Liver (tissue), 3 donors: Measurements from ENCODE around the gene AK1.

Experiments used
- ATF3 ChIP-seq: IDR thresholded peaks from 2 replicates; pipeline ENCODE4 v1.6.1; 2016; ENCODE audit warnings: antibody characterized with exemption
- EGR1 ChIP-seq, 2 donors: IDR thresholded peaks; 2 replicates each; pipeline ENCODE4 v1.6.1; 2016 to 2018; ENCODE audit warnings: antibody characterized with exemption in 2 of 2, low read depth in 2 of 2
- FOXA1 ChIP-seq: IDR thresholded peaks from 2 replicates; pipeline ENCODE4 v1.6.1; 2016; ENCODE audit warnings: antibody characterized with exemption
- FOXA2 ChIP-seq: IDR thresholded peaks from 2 replicates; pipeline ENCODE4 v1.6.1; 2016; ENCODE audit warnings: antibody characterized with exemption
- GABPA ChIP-seq, 2 donors: IDR thresholded peaks in 1 of 2; conservative IDR thresholded peaks in 1 of 2; 2 replicates each; pipeline ENCODE4 v1.6.1; 2016; ENCODE audit warnings: antibody characterized with exemption in 2 of 2, mild to moderate bottlenecking in 1 of 2, moderate library complexity in 1 of 2
- JUND ChIP-seq, 2 donors: IDR thresholded peaks; 2 replicates each; pipeline ENCODE4 v1.6.1; 2016; ENCODE audit warnings: antibody characterized with exemption in 2 of 2
- MAX ChIP-seq: IDR thresholded peaks from 2 replicates; pipeline ENCODE4 v1.6.1; 2016; ENCODE audit warnings: antibody characterized with exemption
- RAD21 ChIP-seq, 2 donors: IDR thresholded peaks; 2 replicates each; pipeline ENCODE4 v1.6.1; 2016; ENCODE audit warnings: antibody characterized with exemption in 2 of 2, mild to moderate bottlenecking in 2 of 2
- REST ChIP-seq: IDR thresholded peaks from 2 replicates; pipeline ENCODE4 v1.6.1; 2016; ENCODE audit warnings: antibody characterized with exemption, mild to moderate bottlenecking
- SP1 ChIP-seq: IDR thresholded peaks from 2 replicates; pipeline ENCODE4 v1.6.1; 2018; ENCODE audit warnings: antibody characterized with exemption, mild to moderate bottlenecking
- TAF1 ChIP-seq: conservative IDR thresholded peaks from 2 replicates; pipeline ENCODE4 v1.6.1; 2016; ENCODE audit warnings: antibody characterized with exemption, mild to moderate bottlenecking
- TF ChIP-seq, protein P1 (sequence below): fragments of 150-350 bp; IDR thresholded peaks from 2 replicates; pipeline ENCODE4 v1.5.1; 2017; ENCODE audit warnings: improper control_type of control experiment, low read depth, low read length; ENCODE audit not compliant: missing input control
- donor health status: healthy.
- donor health status: healthy.

GRCh38 chr9:127913682-127914081, 36.2 kb upstream of the AK1 start:
- TF ChIP-seq EGR1 (IDR thresholded peaks at IDR 0.05; ENCODE audit: low read depth in 2 of 2) (no peak), MAX (no peak), GABPA (IDR thresholded peaks at IDR 0.05 in 1 of 2, conservative IDR thresholded peaks at IDR 0.05 in 1 of 2) (no peak), REST (no peak), SP1 (no peak), TAF1 (no peak), RAD21 (IDR thresholded peaks at IDR 0.05) (no peak), JUND (IDR thresholded peaks at IDR 0.05) (no peak), ATF3 (no peak), FOXA1 (no peak), FOXA2 (no peak)
- TF ChIP-seq, protein P1, sequence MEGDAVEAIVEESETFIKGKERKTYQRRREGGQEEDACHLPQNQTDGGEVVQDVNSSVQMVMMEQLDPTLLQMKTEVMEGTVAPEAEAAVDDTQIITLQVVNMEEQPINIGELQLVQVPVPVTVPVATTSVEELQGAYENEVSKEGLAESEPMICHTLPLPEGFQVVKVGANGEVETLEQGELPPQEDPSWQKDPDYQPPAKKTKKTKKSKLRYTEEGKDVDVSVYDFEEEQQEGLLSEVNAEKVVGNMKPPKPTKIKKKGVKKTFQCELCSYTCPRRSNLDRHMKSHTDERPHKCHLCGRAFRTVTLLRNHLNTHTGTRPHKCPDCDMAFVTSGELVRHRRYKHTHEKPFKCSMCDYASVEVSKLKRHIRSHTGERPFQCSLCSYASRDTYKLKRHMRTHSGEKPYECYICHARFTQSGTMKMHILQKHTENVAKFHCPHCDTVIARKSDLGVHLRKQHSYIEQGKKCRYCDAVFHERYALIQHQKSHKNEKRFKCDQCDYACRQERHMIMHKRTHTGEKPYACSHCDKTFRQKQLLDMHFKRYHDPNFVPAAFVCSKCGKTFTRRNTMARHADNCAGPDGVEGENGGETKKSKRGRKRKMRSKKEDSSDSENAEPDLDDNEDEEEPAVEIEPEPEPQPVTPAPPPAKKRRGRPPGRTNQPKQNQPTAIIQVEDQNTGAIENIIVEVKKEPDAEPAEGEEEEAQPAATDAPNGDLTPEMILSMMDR = no peak
